Stimulated activated CD8-positive, alpha-beta memory T cell treated with anti-CD3 and anti-CD28 coated beads, Interleukin-4, amount 100 ng/mL, for 1 hour (primary cell): ENCODE results near the gene GPC2.

Experiments used
- DNase-seq, 2 donors: peaks; one replicate each; pipeline ENCODE4 v3.0.0-alpha.2; 2020; ENCODE audit warnings: low read depth in 2 of 2, low spot score in 1 of 2

Gene GPC2

DNA sequence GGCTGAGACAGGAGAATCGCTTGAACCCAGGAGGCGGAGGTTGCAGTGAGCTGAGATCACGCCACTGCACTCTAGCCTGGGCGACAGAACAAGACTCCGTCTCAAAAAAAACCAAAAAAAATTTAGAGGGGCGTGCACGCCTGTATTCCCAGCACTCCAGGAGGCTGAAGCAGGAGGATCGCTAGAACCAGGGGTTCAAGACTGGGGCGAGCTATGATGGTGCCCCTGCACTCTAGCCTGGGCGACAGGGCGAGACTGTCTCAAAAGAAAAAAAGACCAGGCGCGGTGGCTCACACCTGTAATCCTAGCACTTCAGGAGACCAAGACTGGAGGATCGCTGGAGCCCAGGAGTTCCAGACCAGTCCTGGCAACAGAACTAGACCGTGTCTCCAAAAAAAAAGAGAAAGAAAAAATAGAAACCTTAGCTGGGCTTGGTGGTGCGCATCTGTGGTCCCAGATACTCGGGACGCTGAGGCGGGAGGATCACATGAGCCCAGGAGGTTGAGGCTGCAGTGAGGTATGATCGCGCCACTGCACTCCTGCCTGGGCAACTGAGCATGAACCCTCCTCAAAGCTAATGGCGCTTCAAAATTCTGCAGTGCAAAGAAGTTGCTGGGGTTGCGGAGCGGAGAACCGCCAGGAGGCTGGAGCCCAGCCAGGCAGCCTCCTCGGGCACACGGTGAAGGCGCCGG lies 50.8 kb downstream of the GPC2 start:
- DNase-seq, result no peak

DNA sequence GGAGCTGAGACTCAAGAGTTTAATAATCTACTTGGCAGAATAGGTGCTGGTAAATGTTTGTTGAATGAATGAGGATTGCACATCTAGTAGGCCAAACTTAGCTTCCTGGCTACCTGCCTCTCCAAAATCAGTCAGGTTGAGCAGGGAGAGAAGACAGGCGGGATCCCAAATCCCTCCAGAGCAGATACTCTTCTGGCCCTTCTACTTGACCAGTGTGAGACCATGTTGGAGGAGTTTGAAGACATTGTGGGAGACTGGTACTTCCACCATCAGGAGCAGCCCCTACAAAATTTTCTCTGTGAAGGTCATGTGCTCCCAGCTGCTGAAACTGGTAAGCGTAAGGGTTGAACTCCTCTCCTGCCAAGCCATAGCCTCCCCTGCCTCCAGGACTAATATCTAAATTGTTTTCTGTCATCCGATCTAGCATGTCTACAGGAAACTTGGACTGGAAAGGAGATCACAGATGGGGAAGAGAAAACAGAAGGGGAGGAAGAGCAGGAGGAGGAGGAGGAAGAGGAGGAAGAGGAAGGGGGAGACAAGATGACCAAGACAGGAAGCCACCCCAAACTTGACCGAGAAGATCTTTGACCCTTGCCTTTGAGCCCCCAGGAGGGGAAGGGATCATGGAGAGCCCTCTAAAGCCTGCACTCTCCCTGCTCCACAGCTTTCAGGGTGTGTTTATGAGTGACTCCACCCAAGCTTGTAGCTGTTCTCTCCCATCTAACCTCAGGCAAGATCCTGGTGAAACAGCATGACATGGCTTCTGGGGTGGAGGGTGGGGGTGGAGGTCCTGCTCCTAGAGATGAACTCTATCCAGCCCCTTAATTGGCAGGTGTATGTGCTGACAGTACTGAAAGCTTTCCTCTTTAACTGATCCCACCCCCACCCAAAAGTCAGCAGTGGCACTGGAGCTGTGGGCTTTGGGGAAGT lies 52.6 kb downstream of the GPC2 start:
- no peak for DNase-seq

DNA sequence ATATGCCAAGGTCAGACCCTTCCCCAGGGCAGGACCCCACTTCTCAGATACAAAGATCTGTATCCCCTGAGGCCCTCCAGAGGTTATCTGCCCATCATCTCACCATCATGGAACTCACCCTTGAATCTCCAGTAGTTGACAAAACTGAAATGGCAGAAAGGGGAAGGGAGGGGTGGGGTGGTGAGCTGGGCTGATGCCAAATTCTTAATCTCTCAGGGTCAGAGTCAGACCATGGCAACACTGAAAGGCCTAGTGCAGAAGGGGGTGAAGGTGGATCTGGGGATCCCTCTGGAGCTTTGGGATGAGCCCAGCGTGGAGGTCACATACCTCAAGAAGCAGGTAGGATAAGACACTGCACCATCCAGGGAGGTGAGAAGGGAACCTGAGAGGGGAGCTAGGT lies 54.6 kb downstream of the GPC2 start:
- DNase-seq, result no peak

DNA sequence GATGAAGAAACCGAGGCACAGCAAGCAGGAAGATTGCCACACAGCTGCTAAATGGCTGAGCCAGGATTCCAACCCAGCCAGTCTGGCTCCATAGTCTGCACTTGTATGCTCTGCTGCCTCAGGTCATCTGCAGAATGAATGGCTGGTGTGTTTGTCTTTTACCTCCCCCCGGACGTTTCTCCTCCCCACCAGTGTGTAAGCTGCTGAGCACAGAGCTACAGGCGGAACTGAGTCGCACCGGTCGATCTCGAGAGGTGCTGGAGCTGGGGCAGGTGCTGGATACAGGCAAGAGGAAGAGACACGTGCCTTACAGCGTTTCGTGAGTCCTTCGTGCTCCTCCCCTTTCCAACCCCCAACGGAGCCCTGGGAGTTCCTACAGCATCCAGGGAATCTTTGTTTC lies 55.1 kb downstream of the GPC2 start:
- DNase-seq, result no peak

DNA sequence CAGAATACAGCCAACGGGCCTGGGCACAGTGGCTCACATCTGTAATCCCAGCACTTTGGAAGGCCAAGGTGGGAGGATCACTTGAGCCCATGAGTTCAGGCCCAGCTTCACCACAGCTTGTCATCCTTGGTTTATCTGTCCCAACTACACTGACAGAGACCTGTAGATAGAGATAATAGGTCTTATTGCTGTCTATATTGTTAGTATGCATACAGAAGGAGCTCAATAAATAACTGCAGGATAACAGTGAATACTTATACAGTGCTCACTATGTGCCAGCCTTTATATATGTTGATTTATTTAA lies 56.5 kb downstream of the GPC2 start:
- no peak for DNase-seq

DNA sequence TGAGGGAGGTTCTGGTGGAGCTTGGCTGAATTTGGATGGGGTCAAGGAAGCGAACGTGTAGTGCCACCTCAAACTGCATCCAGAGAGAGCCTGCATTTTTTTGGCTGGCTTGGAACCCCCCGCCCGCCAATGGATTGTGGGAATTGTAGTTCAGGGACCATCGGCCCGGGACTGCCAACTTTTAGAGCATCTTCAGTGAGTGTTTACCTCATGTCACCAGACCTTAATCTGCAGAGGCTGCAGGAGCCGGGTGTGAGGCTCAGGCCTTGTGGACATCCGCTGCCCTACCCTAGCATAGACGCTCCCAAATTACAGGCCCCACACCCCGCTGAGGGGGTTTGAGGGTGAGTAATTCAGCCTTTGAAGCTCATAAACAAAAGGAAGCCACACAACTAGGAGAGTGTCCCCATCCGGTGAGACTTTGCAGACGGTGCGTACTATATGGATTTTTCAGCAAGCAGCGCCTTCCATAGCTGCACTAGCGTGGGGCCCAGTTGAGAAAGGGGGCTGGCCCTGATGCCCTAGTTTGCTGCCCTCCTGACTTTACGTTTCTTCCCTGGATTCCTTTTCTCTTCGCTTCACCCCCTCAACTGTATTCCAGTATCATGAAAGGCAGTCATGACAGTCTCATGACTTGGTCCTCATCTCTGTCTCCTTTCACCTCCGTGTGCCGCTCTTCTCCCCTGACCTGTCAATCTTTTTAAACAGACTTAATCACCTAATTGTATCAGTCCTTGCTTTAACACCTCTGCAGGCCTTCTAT lies 57.0 kb downstream of the GPC2 start:
- DNase-seq, result peak; percentile 25 to 44
